ENCODE measurements around the gene STARD8. TPM values are rescaled to one million over a fixed set of nuclear protein-coding genes. Genes with fewer than 3 reads are reported as not detected.
"Not testable (repeated sequence)": the region's sequence is repeated elsewhere in the genome, so short reads cannot be mapped to it uniquely, and the experiment has no call there.

The STARD8 gene
- total RNA-seq, 2 donors from 2014 or later: 1.6 to 2.3 TPM

GRCh38 chrX:68685685-68686084, 38.2 kb downstream of the STARD8 start:
- H3K9ac ChIP-seq (ENCODE audit: low read depth in 2 of 2, low read length in 2 of 2): no peak overlapping the region
- no peak overlapping the region for H3K27ac ChIP-seq
- no peak overlapping the region for H3K4me3 ChIP-seq
- no peak for DNase-seq
- intact Hi-C loops (cut with DNase I): no loop called here
- peaks cover 9% of the 10 kb centered on the region for H3K27me3 ChIP-seq
- no peaks in the 10 kb centered on the region for H3K4me1 ChIP-seq
- TF ChIP-seq CTCF (IDR thresholded peaks at IDR 0.05): no peak
- no peaks in the 10 kb centered on the region for H3K9me3 ChIP-seq
- H3K36me3 ChIP-seq: no peaks in the 10 kb centered on the region

- no peaks in the 10 kb centered on the region for H3K9me3 ChIP-seq
- no peak overlapping the region for H3K9ac ChIP-seq (ENCODE audit: low read depth in 2 of 2, low read length in 2 of 2)
- no peak overlapping the region for H3K27ac ChIP-seq
- H3K36me3 ChIP-seq: no peaks in the 10 kb centered on the region
- no peak for DNase-seq
- no peak for TF ChIP-seq CTCF (IDR thresholded peaks at IDR 0.05)
- intact Hi-C loops (cut with DNase I): no loop called here
- peaks cover 9% of the 10 kb centered on the region for H3K27me3 ChIP-seq
- no peak overlapping the region for H3K4me3 ChIP-seq
- H3K4me1 ChIP-seq: no peaks in the 10 kb centered on the region
These were observed 38.9 kb downstream of the STARD8 start for GRCh38 chrX:68686097-68686977.

DNA sequence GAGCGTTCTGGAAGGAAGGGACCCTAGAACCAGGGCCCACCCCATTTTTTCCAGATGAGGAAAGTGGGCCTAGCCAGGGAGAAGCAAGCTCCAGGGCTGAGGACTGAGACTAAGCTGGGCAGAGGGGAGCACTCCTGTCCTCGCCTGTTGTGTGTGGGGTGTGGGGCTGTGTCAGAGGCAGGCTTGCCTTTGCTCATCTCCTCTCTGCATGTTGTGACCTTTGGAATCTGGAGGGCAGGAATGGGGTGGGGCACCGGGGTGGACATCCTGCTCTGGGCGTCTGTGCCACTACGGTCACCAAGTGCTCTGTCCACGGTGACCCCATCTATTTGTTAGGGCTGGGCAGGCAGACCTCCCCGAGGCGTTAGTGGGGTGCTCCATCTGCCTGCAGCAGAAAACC, 41.5 kb downstream of the STARD8 start:
- H3K9ac ChIP-seq (ENCODE audit: low read depth in 2 of 2, low read length in 2 of 2); DNase-seq; H3K9me3 ChIP-seq; H3K4me1 ChIP-seq; intact Hi-C loops (cut with DNase I); H3K27me3 ChIP-seq; H3K27ac ChIP-seq; H3K4me3 ChIP-seq; H3K36me3 ChIP-seq: not testable (repeated sequence)

GRCh38 chrX:68690936-68691501, 43.6 kb downstream of the STARD8 start:
- DNase-seq: no peak
- H3K9ac ChIP-seq (ENCODE audit: low read depth in 2 of 2, low read length in 2 of 2): peak overlapping the region in 1 of 2 donors; percentile 24
- H3K4me3 ChIP-seq: no peak overlapping the region
- H3K9me3 ChIP-seq: no peaks in the 10 kb centered on the region
- H3K4me1 ChIP-seq: no peaks in the 10 kb centered on the region
- no peak overlapping the region for H3K27ac ChIP-seq
- peaks cover 5% of the 10 kb centered on the region for H3K27me3 ChIP-seq
- H3K36me3 ChIP-seq: no peaks in the 10 kb centered on the region
- intact Hi-C loops (cut with DNase I): no loop called here
- no peak for TF ChIP-seq CTCF (IDR thresholded peaks at IDR 0.05)

GRCh38 chrX:68691921-68692320, 44.5 kb downstream of the STARD8 start:
- no peak for TF ChIP-seq CTCF (IDR thresholded peaks at IDR 0.05)
- Histone ChIP-seq H3K9me3 (no peaks in the 10 kb centered on the region), H3K27ac (no peak overlapping the region), H3K4me3 (no peak overlapping the region), H3K27me3 (no peaks in the 10 kb centered on the region), H3K36me3 (no peaks in the 10 kb centered on the region), H3K9ac (ENCODE audit: low read depth in 2 of 2, low read length in 2 of 2) (no peak overlapping the region), H3K4me1 (no peaks in the 10 kb centered on the region)
- intact Hi-C loops (cut with DNase I): no loop called here
- DNase-seq: no peak

GRCh38 chrX:68692651-68693050, 45.2 kb downstream of the STARD8 start:
- Histone ChIP-seq H3K9ac (ENCODE audit: low read depth in 2 of 2, low read length in 2 of 2) (no peak overlapping the region), H3K36me3 (no peaks in the 10 kb centered on the region), H3K27ac (no peak overlapping the region), H3K27me3 (no peaks in the 10 kb centered on the region), H3K4me1 (no peaks in the 10 kb centered on the region), H3K4me3 (no peak overlapping the region), H3K9me3 (no peaks in the 10 kb centered on the region)
- DNase-seq: no peak
- no peak for TF ChIP-seq CTCF (IDR thresholded peaks at IDR 0.05)
- intact Hi-C loops (cut with DNase I): no loop called here
